Measurements from ENCODE around the gene RAB9A.

- TF ChIP-seq CTCF (IDR thresholded peaks at IDR 0.05) (no peak), POLR2A (IDR thresholded peaks at IDR 0.05) (no peak)
Observed at GRCh38 chrX:13697455-13697854, 8.5 kb downstream of the RAB9A start.
